Measurements from ENCODE around the gene OR2M4.
"Not testable (repeated sequence)": the region's sequence is repeated elsewhere in the genome, so short reads cannot be mapped to it uniquely, and the experiment has no call there.

The OR2M4 gene
- 0 reads per million in 2 experiments for total RNA-seq

- no peak for DNase-seq (ENCODE audit: low read depth)
Observed at GRCh38 chr1:248231117-248231516, at the start of gene OR2M4. Gene OR2M4 (plus strand): TSS chr1:248231417. CDS start chr1:248238929, 7,512 bp downstream.

- no peak for DNase-seq (ENCODE audit: low read depth)
Observed at GRCh38 chr1:248183996-248184395, 47.2 kb upstream of the OR2M4 start.

DNA sequence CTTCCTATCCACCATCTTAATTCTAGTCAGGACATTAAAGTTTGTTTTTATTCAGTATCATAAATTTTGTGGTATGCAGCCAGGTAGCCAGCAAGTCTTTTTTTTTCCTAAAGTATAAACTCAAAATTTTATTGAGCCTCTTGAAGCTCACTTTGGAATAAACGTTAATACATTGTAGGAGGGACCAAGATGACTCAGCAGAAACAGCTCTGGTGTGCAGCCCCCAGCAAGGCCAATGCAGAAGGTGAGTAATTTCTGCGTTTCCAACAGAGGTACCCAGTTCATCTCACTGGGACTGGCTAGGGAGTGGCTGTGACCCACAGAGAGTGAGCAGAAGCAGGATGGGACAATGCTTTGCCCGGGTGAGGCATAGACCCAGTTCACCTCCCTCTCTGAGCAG, 43.9 kb upstream of the OR2M4 start:
- no peak for DNase-seq (ENCODE audit: low read depth)

DNA sequence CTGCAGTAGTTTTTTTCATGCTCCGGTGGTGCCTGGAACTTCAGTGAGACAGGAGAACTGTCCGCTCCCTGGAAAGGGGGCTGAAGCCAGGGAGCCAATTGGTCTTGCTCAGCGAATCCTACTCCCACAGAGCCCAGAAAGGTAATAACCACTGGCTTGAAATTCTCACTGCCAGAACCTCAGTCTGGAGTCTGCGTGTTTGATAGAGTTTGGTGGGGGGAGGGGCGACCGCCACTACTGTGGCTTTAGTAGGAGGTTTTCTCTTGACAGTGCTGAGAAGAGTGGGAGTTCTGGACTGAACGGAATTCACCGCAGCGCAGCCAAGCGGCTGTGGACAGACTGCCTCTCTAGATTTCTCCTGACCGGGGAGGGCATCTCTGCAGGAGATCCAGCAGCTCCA, 42.2 kb upstream of the OR2M4 start:
- DNase-seq (ENCODE audit: low read depth): no peak

DNA sequence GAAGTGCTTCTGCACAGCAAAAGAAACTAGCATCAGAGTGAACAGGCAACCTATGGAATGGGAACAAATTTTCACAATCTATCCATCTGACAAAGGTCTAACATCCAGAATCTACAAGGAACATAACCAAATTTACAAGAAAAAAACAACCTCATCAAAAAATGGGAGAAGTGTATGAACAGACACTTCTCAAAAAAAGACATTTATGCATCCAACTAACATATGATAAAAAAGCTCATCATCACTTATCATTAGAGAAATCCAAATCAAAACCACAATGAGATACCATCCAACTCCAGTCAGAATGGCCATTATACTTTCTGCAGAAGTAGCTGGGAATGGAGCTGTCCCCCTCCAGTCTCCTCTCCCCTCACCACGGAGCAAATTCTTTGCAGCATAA, 37.1 kb upstream of the OR2M4 start:
- no peak for DNase-seq (ENCODE audit: low read depth)

DNA sequence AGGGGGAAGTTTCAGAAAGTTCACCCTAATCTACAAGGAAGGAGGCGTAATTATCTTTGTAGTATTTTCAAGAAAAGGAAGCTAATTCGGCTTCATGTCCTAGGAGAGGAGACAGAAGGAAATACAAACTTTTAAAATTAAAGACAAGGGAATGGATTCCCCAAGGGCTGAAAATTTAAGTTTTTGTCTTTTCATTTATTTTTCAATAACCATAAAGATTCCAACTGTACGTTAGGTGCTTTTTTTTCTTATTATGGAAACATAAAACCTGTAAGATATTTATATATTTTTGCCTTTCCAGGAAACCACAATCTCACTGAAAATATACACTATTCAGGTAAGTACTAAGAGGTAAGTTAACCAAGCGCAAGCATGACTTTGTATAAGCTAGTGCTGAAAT, 34.3 kb upstream of the OR2M4 start, which contains the start of gene OR2M3:
TSS of gene OR2M3 (plus strand) at position 301 of the 400 bp plus-strand sequence. CDS start 5,803 bp downstream, outside the sequence.
- no peak for DNase-seq (ENCODE audit: low read depth)

GRCh38 chr1:248215880-248216279, 15.3 kb upstream of the OR2M4 start:
- no peak for DNase-seq (ENCODE audit: low read depth)

- DNase-seq (ENCODE audit: low read depth): no peak
Observed at GRCh38 chr1:248225537-248225936, 5.7 kb upstream of the OR2M4 start.

DNA sequence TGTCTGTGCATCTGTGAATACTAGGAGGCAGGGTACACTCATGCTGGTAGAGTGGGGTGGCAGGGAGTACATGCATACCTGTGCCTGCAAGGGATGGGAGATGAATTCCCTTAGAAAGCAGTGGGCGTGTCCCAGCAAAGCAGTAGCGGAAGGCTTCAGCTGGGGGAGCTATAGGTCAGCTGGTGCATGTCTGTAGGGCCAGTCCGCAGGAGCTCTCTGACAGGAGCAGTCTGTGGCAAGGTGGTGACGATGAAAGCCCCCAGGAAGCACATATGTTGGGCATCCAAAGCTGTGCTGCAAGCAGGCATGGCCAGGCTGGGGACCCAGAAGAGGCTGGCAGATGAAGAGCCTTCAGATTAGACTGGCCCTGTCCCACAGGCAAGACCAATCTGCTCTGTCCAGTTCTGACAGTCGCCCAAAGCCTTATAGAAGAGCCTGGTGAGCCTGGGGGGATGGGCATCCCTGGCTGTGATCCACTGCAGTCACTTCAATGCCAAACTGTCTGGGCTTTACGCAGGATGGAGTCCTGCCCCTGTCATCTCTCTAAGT, 1.8 kb upstream of the OR2M4 start:
- DNase-seq (ENCODE audit: low read depth): no peak

GRCh38 chr1:248239478-248239877, 8.3 kb downstream of the OR2M4 start:
- no peak for DNase-seq (ENCODE audit: low read depth)

DNA sequence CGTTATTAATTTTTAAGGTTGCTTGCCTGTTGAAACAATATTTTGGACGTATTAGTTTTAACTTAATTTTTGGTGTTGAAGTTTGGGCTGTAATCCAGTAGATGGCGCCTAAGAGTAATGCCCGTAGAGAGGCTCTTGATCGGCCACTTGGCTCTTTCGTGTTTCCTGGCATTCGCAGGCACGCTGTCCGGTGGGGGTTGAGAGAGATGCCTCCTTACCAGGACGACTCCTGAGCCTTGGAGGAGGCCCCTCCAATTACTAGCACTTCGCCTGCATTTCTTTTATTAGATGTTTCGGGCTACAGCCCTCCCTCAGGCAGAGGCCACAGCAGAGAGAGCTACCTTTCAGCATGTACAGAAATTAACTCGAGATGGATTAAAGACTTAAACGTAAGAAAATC, 12.0 kb downstream of the OR2M4 start:
- DNase-seq (ENCODE audit: low read depth): no peak

DNA sequence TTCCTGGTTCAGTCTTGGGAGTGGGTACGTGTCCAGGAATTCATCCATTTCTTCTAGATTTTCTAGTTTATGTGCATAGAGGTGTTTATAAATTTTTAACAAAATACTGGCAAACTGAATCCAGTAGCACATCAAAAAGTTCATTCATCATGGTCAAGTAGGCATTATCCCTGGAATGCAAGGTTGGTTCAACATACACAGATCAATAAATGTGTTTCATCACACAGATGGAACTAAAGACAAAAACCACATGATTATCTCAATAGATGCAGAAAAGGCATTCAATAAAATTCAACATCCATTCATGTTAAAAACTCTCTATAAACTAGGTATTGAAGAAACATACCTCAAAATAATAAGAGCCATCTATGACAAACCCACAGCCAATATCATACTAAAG, 28.1 kb downstream of the OR2M4 start:
- not testable (repeated sequence) for DNase-seq (ENCODE audit: low read depth)

GRCh38 chr1:248268178-248268577, 37.0 kb downstream of the OR2M4 start:
- DNase-seq (ENCODE audit: low read depth): no peak

- DNase-seq (ENCODE audit: low read depth): not testable (repeated sequence)
Observed at GRCh38 chr1:248273225-248273624, 42.0 kb downstream of the OR2M4 start.

DNA sequence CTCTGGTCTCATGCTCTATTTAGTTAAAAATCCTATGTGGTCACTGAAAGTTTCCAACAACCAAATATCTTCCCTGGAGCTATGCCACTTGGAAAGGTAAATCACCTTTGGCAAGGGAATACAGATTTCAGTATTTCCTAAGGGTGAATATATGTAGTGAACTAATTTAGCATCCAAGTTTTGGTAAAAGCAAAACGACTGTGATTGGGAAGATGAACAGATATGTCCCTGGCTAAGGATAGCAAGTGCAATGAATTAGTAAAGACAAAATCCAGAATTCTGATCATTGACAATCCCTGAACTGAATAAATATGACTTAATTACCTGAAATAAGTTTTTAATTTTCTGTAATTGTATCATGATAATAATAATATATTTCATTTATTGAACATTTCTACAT, 46.7 kb downstream of the OR2M4 start, which contains the start of gene OR2T33:
TSS of gene OR2T33 (minus strand) at position 101 of the 400 bp plus-strand sequence. CDS start 4,162 bp downstream, outside the sequence.
- DNase-seq (ENCODE audit: low read depth): no peak

- DNase-seq (ENCODE audit: low read depth): no peak
Observed at GRCh38 chr1:248288391-248288790, 57.2 kb downstream of the OR2M4 start.

All from T follicular helper cell (primary cell).